Lower leg skin (tissue), 4 donors: ENCODE data around the gene OR6S1. TPM values are rescaled to one million over a fixed set of nuclear protein-coding genes. Genes with fewer than 3 reads are reported as not detected.

ENCODE experiments used
- DNase-seq, 2 donors: peaks; one replicate each; pipeline ENCODE4 v3.0.0-alpha.2; 2019; ENCODE audit warnings: low spot score in 2 of 2
- H3K4me3 ChIP-seq: fragments of 200-600 bp; sonication (generic); 2 replicates; pipeline ENCODE4 v1.5.1; 2017; ENCODE audit warnings: mild to moderate bottlenecking, low read depth; ENCODE audit not compliant: poor library complexity, severe bottlenecking
- POLR2A ChIP-seq, 2 donors: fragments of 450-650 bp; IDR thresholded peaks; one replicate each; pipeline ENCODE4 v1.6.1; 2016 to 2017; ENCODE audit warnings: antibody characterized with exemption in 2 of 2, mild to moderate bottlenecking in 1 of 2, moderate library complexity in 1 of 2
- WGBS, 2 donors: methylation state at CpG; one replicate each; pipeline ENCODE4 v1.1.5; 2018; 5-methylcytosine and 5-hydroxymethylcytosine counted together
- intact Hi-C: fragments of 100-400 bp; cut with DNase I; formaldehyde crosslinking; loops from one replicate; pipeline ENCODE4 v1.15.0; 2023; ENCODE audit warnings: low total_unique reads
- total RNA-seq, 4 donors: library from RNA; depleted of rRNA; stranded (reverse); fragments of >200 nt; gene quantifications; one replicate each; pipeline ENCODE4 v1.1.0, GENCODE V29; 2016
- TF ChIP-seq, protein P1 (sequence below), 3 donors: fragments of 450-650 bp; IDR thresholded peaks; one replicate each; pipeline ENCODE4 v1.5.1; 2016; ENCODE audit warnings: antibody characterized with exemption in 3 of 3, mild to moderate bottlenecking in 3 of 3, moderate library complexity in 2 of 3

Gene OR6S1
- total RNA-seq, 4 donors from 2014 or later = not detected

DNA sequence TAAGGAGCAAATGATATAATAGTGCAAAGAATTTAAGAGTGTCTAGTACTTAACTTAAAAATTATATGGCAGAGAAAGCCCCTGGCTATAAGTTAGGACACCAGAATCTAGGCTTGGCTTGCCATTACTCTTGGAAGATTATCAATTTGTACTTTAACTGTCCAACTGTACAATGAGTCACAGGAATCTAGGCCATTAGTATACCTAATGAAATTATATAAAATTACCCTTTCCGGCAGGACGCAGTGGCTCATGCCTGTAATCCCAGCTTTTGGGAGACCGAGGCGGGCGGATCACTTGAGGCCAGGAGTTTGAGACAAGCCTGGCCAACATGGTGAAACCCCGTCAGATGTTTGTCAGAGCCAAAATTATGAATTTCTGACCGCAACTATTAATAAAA, 691 bp upstream of the OR6S1 start:
- intact Hi-C loops = no loop called here

GRCh38 chr14:20632831-20633691, 8.4 kb downstream of the OR6S1 start:
- intact Hi-C loops = no loop called here
- no peak overlapping the region for H3K4me3 ChIP-seq
- DNase-seq = no peak
- WGBS, 2 donors = 3% methylated on average over 45 of the region's 45 CpGs
- TF ChIP-seq, protein P1, sequence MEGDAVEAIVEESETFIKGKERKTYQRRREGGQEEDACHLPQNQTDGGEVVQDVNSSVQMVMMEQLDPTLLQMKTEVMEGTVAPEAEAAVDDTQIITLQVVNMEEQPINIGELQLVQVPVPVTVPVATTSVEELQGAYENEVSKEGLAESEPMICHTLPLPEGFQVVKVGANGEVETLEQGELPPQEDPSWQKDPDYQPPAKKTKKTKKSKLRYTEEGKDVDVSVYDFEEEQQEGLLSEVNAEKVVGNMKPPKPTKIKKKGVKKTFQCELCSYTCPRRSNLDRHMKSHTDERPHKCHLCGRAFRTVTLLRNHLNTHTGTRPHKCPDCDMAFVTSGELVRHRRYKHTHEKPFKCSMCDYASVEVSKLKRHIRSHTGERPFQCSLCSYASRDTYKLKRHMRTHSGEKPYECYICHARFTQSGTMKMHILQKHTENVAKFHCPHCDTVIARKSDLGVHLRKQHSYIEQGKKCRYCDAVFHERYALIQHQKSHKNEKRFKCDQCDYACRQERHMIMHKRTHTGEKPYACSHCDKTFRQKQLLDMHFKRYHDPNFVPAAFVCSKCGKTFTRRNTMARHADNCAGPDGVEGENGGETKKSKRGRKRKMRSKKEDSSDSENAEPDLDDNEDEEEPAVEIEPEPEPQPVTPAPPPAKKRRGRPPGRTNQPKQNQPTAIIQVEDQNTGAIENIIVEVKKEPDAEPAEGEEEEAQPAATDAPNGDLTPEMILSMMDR (IDR thresholded peaks at IDR 0.05) = no peak
- TF ChIP-seq POLR2A (IDR thresholded peaks at IDR 0.05) = no peak

More for the DNA sequence above, 691 bp upstream of the OR6S1 start:
- TF ChIP-seq, protein P1 (IDR thresholded peaks at IDR 0.05) = no peak
- TF ChIP-seq POLR2A (IDR thresholded peaks at IDR 0.05) = no peak
- H3K4me3 ChIP-seq = no peak overlapping the region
- 87 to 90% methylated on average over 7 of the region's 7 CpGs for WGBS, 2 donors
- DNase-seq = no peak

DNA sequence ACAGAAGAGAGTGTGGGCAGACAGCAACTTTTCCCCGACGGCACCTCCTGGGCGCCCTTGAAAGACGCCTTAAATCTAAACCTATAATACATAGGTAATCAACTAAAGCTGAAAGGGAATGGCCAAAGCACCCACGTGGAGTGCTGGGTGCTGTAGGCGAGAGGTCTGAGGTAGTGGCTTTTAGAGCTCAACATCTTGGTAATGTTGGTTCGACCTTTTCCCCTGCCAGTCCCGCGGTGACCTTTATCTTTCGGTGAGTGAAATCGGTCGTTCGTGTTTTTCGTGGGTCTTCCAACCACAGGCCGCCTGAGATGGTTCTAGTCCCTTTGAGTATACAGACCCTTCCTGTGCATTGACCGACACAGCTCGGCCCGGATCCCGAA, 9.1 kb downstream of the OR6S1 start:
- H3K4me3 ChIP-seq = no peak overlapping the region
- TF ChIP-seq, protein P1 (IDR thresholded peaks at IDR 0.05) = no peak
- TF ChIP-seq POLR2A (IDR thresholded peaks at IDR 0.05) = no peak
- 1 to 4% methylated on average over 19 of the region's 19 CpGs for WGBS, 2 donors
- intact Hi-C loops = no loop called here
- DNase-seq = no peak

- WGBS, 2 donors = 2 to 4% methylated on average over 18 of the region's 18 CpGs
- no peak overlapping the region for H3K4me3 ChIP-seq
- peak in 1 of 2 donors; percentile 91 for DNase-seq
- intact Hi-C loops = no loop called here
- TF ChIP-seq, protein P1 (IDR thresholded peaks at IDR 0.05) = no peak
- no peak for TF ChIP-seq POLR2A (IDR thresholded peaks at IDR 0.05)
Measured at GRCh38 chr14:20631880-20632389, 9.6 kb downstream of the OR6S1 start.

- H3K4me3 ChIP-seq = peak overlapping the region; percentile 5
- TF ChIP-seq POLR2A (IDR thresholded peaks at IDR 0.05) = no peak
- TF ChIP-seq, protein P1 (IDR thresholded peaks at IDR 0.05) = no peak
- intact Hi-C loops = no loop called here
- no peak for DNase-seq
- WGBS, 2 donors = 3% methylated on average over 19 of the region's 19 CpGs
Measured at GRCh38 chr14:20631023-20631879, 10.2 kb downstream of the OR6S1 start.
